Measurements from ENCODE around the gene RWDD3. TPM values are rescaled to one million over a fixed set of nuclear protein-coding genes. Genes with fewer than 3 reads are reported as not detected.

The RWDD3 gene
- total and polyA plus RNA-seq, 10 of the 15 experiments (the other 5 are each of a cell fraction or from before 2014, with no cell fraction given), result 9.8 to 42.9 (median 21.4) TPM

- TF ChIP-seq IRF5 (IDR thresholded peaks at IDR 0.05; ENCODE audit: borderline replicate concordance), result no peak
- no peak for TF ChIP-seq SMAD1 (IDR thresholded peaks at IDR 0.05; ENCODE audit: low read depth, partially characterized antibody)
- no peak for TF ChIP-seq RELB (IDR thresholded peaks at IDR 0.05; ENCODE audit: low read depth)
- TF ChIP-seq IKZF1 (conservative IDR thresholded peaks at IDR 0.05), result no peak
- no peak for TF ChIP-seq REST (IDR thresholded peaks at IDR 0.05; ENCODE audit: low read depth, low read length)
- no peak for TF ChIP-seq RCOR1 (conservative IDR thresholded peaks at IDR 0.05; ENCODE audit: low read depth, low read length)
- TF ChIP-seq CBFB (IDR thresholded peaks at IDR 0.05; ENCODE audit: low read depth), result no peak
- TF ChIP-seq BACH1 (IDR thresholded peaks at IDR 0.05; ENCODE audit: borderline replicate concordance), result no peak
- TF ChIP-seq BMI1 (IDR thresholded peaks at IDR 0.05; ENCODE audit: borderline replicate concordance), result no peak
- no peak for TF ChIP-seq RUNX3 (IDR thresholded peaks at IDR 0.05; ENCODE audit: low read length)
Observed at GRCh38 chr1:95287081-95287480, 53.1 kb downstream of the RWDD3 start (continued).
